Measurements from ENCODE around the gene TMEM161A. TPM values are rescaled to one million over a fixed set of nuclear protein-coding genes. Genes with fewer than 3 reads are reported as not detected.
A peak's percentile ranks its signal among the peaks of the same experiment; 100 is the strongest.

TMEM161A gene
- total RNA-seq, 1 donor from 2014 or later: 16.2 TPM

DNA sequence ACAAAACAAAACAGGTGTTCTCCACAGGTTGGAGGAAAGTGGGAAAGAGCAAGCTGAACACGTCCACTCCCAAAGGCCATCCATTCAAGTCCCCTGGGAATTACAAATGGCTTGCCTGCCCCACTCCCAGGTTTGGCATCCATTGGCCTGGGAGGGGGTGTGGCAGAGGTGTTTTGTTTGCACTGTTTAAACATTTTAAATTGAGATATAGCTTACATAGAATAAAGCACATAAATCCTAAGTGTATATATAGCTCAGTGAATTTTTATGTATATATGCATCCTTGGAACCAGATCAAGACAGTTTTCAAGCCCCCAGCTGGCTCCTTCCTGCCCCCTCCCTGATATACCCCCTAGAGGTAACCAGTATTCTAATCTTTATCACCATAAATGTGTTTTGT is 61.8 kb downstream of the TMEM161A start:
- H3K27ac Mint-ChIP-seq (ENCODE audit: unreplicated experiment): no peak overlapping the region
- H3K9me3 Mint-ChIP-seq (ENCODE audit: unreplicated experiment): peaks cover 2% of the 10 kb centered on the region
- H3K4me1 Mint-ChIP-seq (ENCODE audit: low read depth, unreplicated experiment): peaks cover 10% of the 10 kb centered on the region
- H3K4me3 Mint-ChIP-seq (ENCODE audit: unreplicated experiment): no peak overlapping the region
- no peak for DNase-seq
- TF ChIP-seq, protein P1, sequence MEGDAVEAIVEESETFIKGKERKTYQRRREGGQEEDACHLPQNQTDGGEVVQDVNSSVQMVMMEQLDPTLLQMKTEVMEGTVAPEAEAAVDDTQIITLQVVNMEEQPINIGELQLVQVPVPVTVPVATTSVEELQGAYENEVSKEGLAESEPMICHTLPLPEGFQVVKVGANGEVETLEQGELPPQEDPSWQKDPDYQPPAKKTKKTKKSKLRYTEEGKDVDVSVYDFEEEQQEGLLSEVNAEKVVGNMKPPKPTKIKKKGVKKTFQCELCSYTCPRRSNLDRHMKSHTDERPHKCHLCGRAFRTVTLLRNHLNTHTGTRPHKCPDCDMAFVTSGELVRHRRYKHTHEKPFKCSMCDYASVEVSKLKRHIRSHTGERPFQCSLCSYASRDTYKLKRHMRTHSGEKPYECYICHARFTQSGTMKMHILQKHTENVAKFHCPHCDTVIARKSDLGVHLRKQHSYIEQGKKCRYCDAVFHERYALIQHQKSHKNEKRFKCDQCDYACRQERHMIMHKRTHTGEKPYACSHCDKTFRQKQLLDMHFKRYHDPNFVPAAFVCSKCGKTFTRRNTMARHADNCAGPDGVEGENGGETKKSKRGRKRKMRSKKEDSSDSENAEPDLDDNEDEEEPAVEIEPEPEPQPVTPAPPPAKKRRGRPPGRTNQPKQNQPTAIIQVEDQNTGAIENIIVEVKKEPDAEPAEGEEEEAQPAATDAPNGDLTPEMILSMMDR (IDR thresholded peaks at IDR 0.05; ENCODE audit: partially characterized antibody, unreplicated experiment): no peak
- no peaks in the 10 kb centered on the region for H3K36me3 Mint-ChIP-seq (ENCODE audit: unreplicated experiment)
- H3K27me3 Mint-ChIP-seq (ENCODE audit: unreplicated experiment): peaks cover 4% of the 10 kb centered on the region

DNA sequence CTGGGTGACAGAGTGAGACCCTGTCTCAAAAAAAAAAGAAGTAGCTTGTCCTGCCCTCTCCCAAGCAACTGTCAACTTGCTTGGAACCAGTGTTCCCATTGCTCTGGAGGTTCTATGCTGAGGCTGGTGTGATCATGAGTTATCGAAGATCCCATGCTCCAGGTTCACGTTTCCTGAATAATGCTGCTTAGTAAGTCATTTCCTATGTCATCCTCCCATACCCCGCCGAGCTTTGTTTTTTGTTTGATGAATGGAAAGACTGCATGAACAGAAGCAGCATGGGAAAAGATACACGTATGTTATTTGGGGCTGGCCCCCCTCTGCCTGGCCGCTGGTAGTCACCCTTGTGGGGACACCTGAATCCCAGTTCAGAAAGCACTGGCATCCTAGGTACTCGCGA is 63.2 kb downstream of the TMEM161A start:
- TF ChIP-seq, protein P1 (IDR thresholded peaks at IDR 0.05; ENCODE audit: partially characterized antibody, unreplicated experiment): no peak
- Mint-ChIP-seq H3K4me1 (ENCODE audit: low read depth, unreplicated experiment) (peaks cover 10% of the 10 kb centered on the region), H3K27me3 (ENCODE audit: unreplicated experiment) (peaks cover 4% of the 10 kb centered on the region), H3K4me3 (ENCODE audit: unreplicated experiment) (no peak overlapping the region), H3K36me3 (ENCODE audit: unreplicated experiment) (no peaks in the 10 kb centered on the region), H3K9me3 (ENCODE audit: unreplicated experiment) (peaks cover 2% of the 10 kb centered on the region), H3K27ac (ENCODE audit: unreplicated experiment) (no peak overlapping the region)
- no peak for DNase-seq

DNA sequence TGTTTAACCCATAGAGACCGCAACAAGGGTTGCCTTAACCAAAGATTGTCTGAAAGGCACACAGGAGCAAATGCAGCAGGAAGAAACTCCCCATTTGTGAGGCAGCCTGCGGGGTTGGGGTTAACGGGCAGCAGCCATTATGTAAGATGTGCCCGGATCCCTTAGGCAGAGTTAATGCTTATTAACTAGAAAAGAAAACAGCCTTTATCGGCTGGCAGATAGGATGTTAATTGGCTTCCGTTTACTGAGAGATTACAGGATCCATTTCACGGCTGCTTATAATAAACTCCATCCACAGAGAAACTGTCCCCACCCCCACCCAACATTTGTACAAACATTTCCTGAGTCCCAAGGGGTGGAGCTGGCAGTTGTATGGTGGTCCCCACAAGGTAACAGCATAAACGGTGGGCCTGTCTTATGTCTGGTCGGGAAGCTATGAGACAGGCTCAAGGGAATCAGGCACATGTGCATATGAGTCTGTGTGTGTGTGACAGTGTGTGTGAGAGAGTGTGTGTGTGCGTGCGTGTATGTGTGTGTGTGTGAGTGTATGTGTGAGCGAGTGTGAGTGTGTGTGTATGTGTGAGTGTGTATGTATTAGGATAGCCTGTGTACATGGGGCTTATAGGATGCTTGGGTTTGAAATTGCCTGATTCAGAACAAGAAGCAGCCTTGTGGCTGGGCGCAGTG is 63.9 kb downstream of the TMEM161A start:
- TF ChIP-seq, protein P1 (IDR thresholded peaks at IDR 0.05; ENCODE audit: partially characterized antibody, unreplicated experiment): no peak
- Mint-ChIP-seq H3K9me3 (ENCODE audit: unreplicated experiment) (peaks cover 2% of the 10 kb centered on the region), H3K4me3 (ENCODE audit: unreplicated experiment) (peak overlapping the region; percentile 38), H3K27me3 (ENCODE audit: unreplicated experiment) (peaks cover 4% of the 10 kb centered on the region), H3K36me3 (ENCODE audit: unreplicated experiment) (no peaks in the 10 kb centered on the region), H3K27ac (ENCODE audit: unreplicated experiment) (no peak overlapping the region), H3K4me1 (ENCODE audit: low read depth, unreplicated experiment) (peaks cover 10% of the 10 kb centered on the region)
- no peak for DNase-seq

DNA sequence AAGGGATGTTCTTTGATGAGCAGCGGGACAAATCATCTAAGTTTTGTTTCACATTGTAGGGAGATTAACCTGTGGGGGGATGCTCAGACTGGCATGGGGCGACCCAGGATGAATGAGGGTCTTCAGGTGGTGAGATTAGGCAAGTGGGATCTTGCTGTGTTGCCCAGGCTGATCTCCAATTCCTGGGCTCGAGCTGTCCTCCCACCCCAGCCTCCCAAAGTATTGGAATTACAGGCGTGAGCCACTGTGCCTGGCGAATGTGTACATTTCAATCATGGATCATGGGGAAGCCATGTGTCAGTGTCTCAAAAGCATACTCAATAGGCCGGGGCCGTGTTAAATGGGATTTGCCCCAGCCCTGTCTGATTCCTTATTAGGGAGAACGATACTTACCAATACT is 66.4 kb downstream of the TMEM161A start:
- Mint-ChIP-seq H3K27ac (ENCODE audit: unreplicated experiment) (no peak overlapping the region), H3K9me3 (ENCODE audit: unreplicated experiment) (peaks cover 2% of the 10 kb centered on the region), H3K4me1 (ENCODE audit: low read depth, unreplicated experiment) (peaks cover 13% of the 10 kb centered on the region), H3K27me3 (ENCODE audit: unreplicated experiment) (peaks cover 2% of the 10 kb centered on the region), H3K4me3 (ENCODE audit: unreplicated experiment) (no peak overlapping the region), H3K36me3 (ENCODE audit: unreplicated experiment) (no peaks in the 10 kb centered on the region)
- DNase-seq: no peak
- TF ChIP-seq, protein P1 (IDR thresholded peaks at IDR 0.05; ENCODE audit: partially characterized antibody, unreplicated experiment): no peak

Other genes starting within 250 kb of the TMEM161A start
- gene CERS1, start 242.3 kb downstream of the TMEM161A start, total RNA-seq (ENCODE audit: unreplicated experiment): 15.3 TPM
- gene COPE, start 219.1 kb downstream of the TMEM161A start, total RNA-seq (ENCODE audit: unreplicated experiment): 177 TPM
- gene DDX49, start 218.8 kb downstream of the TMEM161A start, total RNA-seq (ENCODE audit: unreplicated experiment): 51.4 TPM
- 217 TPM for gene HOMER3, start 197.3 kb downstream of the TMEM161A start, total RNA-seq (ENCODE audit: unreplicated experiment)
- gene SUGP2, start 105.0 kb downstream of the TMEM161A start, total RNA-seq (ENCODE audit: unreplicated experiment): 201 TPM
- 32.8 TPM for gene ARMC6, start 104.9 kb downstream of the TMEM161A start, total RNA-seq (ENCODE audit: unreplicated experiment)
- gene SLC25A42, start 74.5 kb downstream of the TMEM161A start, total RNA-seq (ENCODE audit: unreplicated experiment): 14.2 TPM
- 1.7 TPM for gene MEF2B, start 31.8 kb upstream of the TMEM161A start, total RNA-seq (ENCODE audit: unreplicated experiment)
- 20.5 TPM for gene BORCS8, start 53.7 kb upstream of the TMEM161A start, total RNA-seq (ENCODE audit: unreplicated experiment)
- gene RFXANK, start 53.8 kb upstream of the TMEM161A start, total RNA-seq (ENCODE audit: unreplicated experiment): 73.5 TPM
- gene NR2C2AP, start 64.9 kb upstream of the TMEM161A start, total RNA-seq (ENCODE audit: unreplicated experiment): 5.5 TPM
- 186 TPM for gene NCAN, start 73.5 kb upstream of the TMEM161A start, total RNA-seq (ENCODE audit: unreplicated experiment)
- gene TM6SF2, start 134.8 kb upstream of the TMEM161A start, total RNA-seq (ENCODE audit: unreplicated experiment): 7.2 TPM
- gene SUGP1, start 182.0 kb upstream of the TMEM161A start, total RNA-seq (ENCODE audit: unreplicated experiment): 134 TPM
- gene MAU2, start 182.4 kb upstream of the TMEM161A start, total RNA-seq (ENCODE audit: unreplicated experiment): 107 TPM